Keratinocyte (primary cell): Measurements from ENCODE around the gene CLEC2A.

Source experiments
- EZH2 ChIP-seq: IDR thresholded peaks from one replicate; pipeline ENCODE4 v1.6.1; 2012; ENCODE audit warnings: inconsistent platforms, mild to moderate bottlenecking, low read length, moderate library complexity
- TF ChIP-seq, protein P1 (sequence below), 3 experiments: IDR thresholded peaks in 1 of 3; conservative IDR thresholded peaks in 1 of 3; optimal IDR thresholded peaks in 1 of 3; 2 replicates in 2 of 3; 3 replicates in 1 of 3; pipeline versions ENCODE3 to v1.5.1; 2011; ENCODE audit warnings: low read length in 3 of 3, mild to moderate bottlenecking in 3 of 3, moderate library complexity in 2 of 3, control low read depth in 1 of 3, inconsistent platforms in 1 of 3; ENCODE audit not compliant: insufficient read depth in 2 of 3; ENCODE audit errors: extremely low read depth in 1 of 3

GRCh38 chr12:9922429-9922828, 9.7 kb downstream of the CLEC2A start:
- TF ChIP-seq, protein P1, sequence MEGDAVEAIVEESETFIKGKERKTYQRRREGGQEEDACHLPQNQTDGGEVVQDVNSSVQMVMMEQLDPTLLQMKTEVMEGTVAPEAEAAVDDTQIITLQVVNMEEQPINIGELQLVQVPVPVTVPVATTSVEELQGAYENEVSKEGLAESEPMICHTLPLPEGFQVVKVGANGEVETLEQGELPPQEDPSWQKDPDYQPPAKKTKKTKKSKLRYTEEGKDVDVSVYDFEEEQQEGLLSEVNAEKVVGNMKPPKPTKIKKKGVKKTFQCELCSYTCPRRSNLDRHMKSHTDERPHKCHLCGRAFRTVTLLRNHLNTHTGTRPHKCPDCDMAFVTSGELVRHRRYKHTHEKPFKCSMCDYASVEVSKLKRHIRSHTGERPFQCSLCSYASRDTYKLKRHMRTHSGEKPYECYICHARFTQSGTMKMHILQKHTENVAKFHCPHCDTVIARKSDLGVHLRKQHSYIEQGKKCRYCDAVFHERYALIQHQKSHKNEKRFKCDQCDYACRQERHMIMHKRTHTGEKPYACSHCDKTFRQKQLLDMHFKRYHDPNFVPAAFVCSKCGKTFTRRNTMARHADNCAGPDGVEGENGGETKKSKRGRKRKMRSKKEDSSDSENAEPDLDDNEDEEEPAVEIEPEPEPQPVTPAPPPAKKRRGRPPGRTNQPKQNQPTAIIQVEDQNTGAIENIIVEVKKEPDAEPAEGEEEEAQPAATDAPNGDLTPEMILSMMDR (optimal IDR thresholded peaks at IDR 0.05 in 1 of 3, IDR thresholded peaks at IDR 0.05 in 1 of 3, conservative IDR thresholded peaks at IDR 0.05 in 1 of 3; ENCODE audit: extremely low read depth in 1 of 3, insufficient read depth in 2 of 3, low read length in 3 of 3), result no peak
- no peak for TF ChIP-seq EZH2
